ENCODE data around the gene SFMBT2.

DNA sequence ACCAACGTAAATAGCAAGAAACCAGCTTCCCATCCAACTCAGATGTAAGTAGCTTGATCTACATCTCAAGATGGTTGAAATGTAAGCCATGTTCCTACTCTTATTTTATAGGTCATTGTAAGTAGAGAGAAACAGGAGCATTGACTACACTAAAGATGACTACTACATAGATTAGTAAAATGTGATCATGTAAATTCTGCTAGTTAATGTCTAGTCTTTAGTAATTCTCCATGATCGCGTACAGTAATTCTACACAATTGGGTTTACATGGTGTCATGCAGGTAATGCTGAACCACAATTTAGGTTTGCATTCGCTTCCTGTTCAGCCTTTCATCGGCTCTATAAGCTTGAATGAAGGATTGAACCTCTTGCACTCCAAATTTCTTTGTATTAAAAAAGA lies 14.9 kb upstream of the SFMBT2 start:
- TF ChIP-seq GATA2 (IDR thresholded peaks at IDR 0.05; ENCODE audit: low read depth, low read length) (no peak), GATA3 (IDR thresholded peaks at IDR 0.05; ENCODE audit: low read depth, low read length) (no peak)
